Sigmoid colon (tissue), 4 donors: ENCODE measurements around the gene RAF1.

Experiments
- EP300 ChIP-seq, 4 donors: sonication (generic); formaldehyde crosslinking; IDR thresholded peaks; one replicate each; pipeline ENCODE4 v1.6.1; 2017; ENCODE audit warnings: antibody characterized with exemption in 4 of 4
- POLR2A ChIP-seq, 2 donors: fragments of 450-650 bp; IDR thresholded peaks; one replicate each; pipeline ENCODE4 v1.6.1; 2016; ENCODE audit warnings: antibody characterized with exemption in 2 of 2, mild to moderate bottlenecking in 2 of 2, moderate library complexity in 2 of 2
- POLR2AphosphoS5 ChIP-seq, 4 donors: sonication (generic); formaldehyde crosslinking; IDR thresholded peaks; one replicate each; pipeline ENCODE4 v1.6.1; 2017; ENCODE audit warnings: antibody characterized with exemption in 4 of 4
- TF ChIP-seq, protein P1 (sequence below), 4 experiments: fragments of 450-650 bp in 3 of 4; fragments of 200-600 bp in 1 of 4; IDR thresholded peaks; one replicate each; pipeline ENCODE4 v1.5.1; 2016 to 2019; ENCODE audit warnings: antibody characterized with exemption in 4 of 4, mild to moderate bottlenecking in 3 of 4, moderate library complexity in 2 of 4

DNA sequence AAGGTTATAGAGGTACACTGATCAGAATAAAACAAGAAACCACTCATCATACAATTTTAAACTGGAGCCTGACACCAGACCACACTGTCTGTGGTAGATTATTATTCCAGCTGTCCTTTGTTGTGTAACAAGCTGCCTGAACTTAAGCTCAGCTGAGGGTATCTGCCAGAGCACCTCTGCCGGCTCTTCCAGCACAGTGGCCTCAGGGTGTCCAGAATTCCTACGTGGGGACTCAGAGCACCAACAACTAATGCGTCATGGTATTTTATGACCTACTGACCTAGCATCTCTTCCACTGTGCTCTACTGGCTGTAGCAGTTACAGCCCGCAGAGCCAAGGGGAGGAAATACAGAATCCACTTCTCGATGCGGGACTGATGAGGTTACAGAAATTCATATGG, 15.6 kb upstream of the RAF1 start:
- TF ChIP-seq, protein P1, sequence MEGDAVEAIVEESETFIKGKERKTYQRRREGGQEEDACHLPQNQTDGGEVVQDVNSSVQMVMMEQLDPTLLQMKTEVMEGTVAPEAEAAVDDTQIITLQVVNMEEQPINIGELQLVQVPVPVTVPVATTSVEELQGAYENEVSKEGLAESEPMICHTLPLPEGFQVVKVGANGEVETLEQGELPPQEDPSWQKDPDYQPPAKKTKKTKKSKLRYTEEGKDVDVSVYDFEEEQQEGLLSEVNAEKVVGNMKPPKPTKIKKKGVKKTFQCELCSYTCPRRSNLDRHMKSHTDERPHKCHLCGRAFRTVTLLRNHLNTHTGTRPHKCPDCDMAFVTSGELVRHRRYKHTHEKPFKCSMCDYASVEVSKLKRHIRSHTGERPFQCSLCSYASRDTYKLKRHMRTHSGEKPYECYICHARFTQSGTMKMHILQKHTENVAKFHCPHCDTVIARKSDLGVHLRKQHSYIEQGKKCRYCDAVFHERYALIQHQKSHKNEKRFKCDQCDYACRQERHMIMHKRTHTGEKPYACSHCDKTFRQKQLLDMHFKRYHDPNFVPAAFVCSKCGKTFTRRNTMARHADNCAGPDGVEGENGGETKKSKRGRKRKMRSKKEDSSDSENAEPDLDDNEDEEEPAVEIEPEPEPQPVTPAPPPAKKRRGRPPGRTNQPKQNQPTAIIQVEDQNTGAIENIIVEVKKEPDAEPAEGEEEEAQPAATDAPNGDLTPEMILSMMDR (IDR thresholded peaks at IDR 0.05): no peak
- TF ChIP-seq POLR2A (IDR thresholded peaks at IDR 0.05) (no peak), POLR2AphosphoS5 (IDR thresholded peaks at IDR 0.05) (no peak), EP300 (IDR thresholded peaks at IDR 0.05) (no peak)
